Fibroblast of lung (primary cell): ENCODE results near the gene MACROD2. TPM values are rescaled to one million over a fixed set of nuclear protein-coding genes. Genes with fewer than 3 reads are reported as not detected.

Experiments used
- DNase-seq, 2 donors: peaks; one replicate each; pipeline versions ENCODE4 v3.0.0 to v3.0.0-alpha.2; 2010; ENCODE audit warnings: low read depth in 2 of 2
- H2AFZ ChIP-seq: 2 replicates; pipeline ENCODE4 v1.5.1; 2012; ENCODE audit warnings: low read length, control low read depth, inconsistent platforms
- H3K27ac ChIP-seq: 2 replicates; pipeline ENCODE4 v1.5.1; 2011; ENCODE audit warnings: low read length, control low read depth; ENCODE audit not compliant: insufficient read depth
- H3K27me3 ChIP-seq: 2 replicates; pipeline ENCODE4 v1.5.1; 2011; ENCODE audit warnings: mild to moderate bottlenecking, low read length; ENCODE audit not compliant: control insufficient read depth, insufficient read depth
- H3K36me3 ChIP-seq: 2 replicates; pipeline ENCODE4 v1.5.1; 2011; ENCODE audit warnings: low read length; ENCODE audit not compliant: control insufficient read depth, insufficient read depth
- H3K4me1 ChIP-seq: 2 replicates; pipeline ENCODE4 v1.5.1; 2011; ENCODE audit warnings: low read length; ENCODE audit not compliant: control insufficient read depth, insufficient read depth; ENCODE audit errors: extremely low read depth
- H3K4me2 ChIP-seq: 2 replicates; pipeline ENCODE4 v1.5.1; 2011; ENCODE audit warnings: low read length, control low read depth; ENCODE audit not compliant: insufficient read depth; ENCODE audit errors: extremely low read depth
- H3K4me3 ChIP-seq, 4 experiments: fragments of 200-600 bp in 1 of 4; sonication (generic) in 1 of 4; replicated peaks in 1 of 4; 2 replicates each; pipeline ENCODE4 v1.5.1; 2011 to 2016; ENCODE audit warnings: low read length in 4 of 4, low read depth in 3 of 4, mild to moderate bottlenecking in 3 of 4, control low read depth in 2 of 4, inconsistent platforms in 1 of 4, mixed read lengths in 1 of 4; ENCODE audit not compliant: insufficient read depth in 1 of 4; ENCODE audit errors: control extremely low read depth in 1 of 4
- H3K79me2 ChIP-seq: 2 replicates; pipeline ENCODE4 v1.5.1; 2012; ENCODE audit warnings: mild to moderate bottlenecking, low read length, inconsistent platforms; ENCODE audit not compliant: control insufficient read depth, insufficient read depth
- H3K9ac ChIP-seq: 2 replicates; pipeline ENCODE4 v1.5.1; 2011; ENCODE audit warnings: mild to moderate bottlenecking, low read length, control low read depth; ENCODE audit not compliant: insufficient read depth
- H3K9me3 ChIP-seq: 2 replicates; pipeline ENCODE4 v1.5.1; 2012; ENCODE audit warnings: low read depth, low read length; ENCODE audit not compliant: control insufficient read depth, insufficient read depth
- H4K20me1 ChIP-seq: 2 replicates; pipeline ENCODE4 v1.5.1; 2011; ENCODE audit warnings: low read length; ENCODE audit not compliant: control insufficient read depth, insufficient read depth; ENCODE audit errors: extremely low read depth
- CTCF ChIP-seq, 2 donors: IDR thresholded peaks in 1 of 2; conservative IDR thresholded peaks in 1 of 2; 1 replicate in 1 of 2; 2 replicates in 1 of 2; pipeline ENCODE4 v1.5.1; 2011 to 2012; ENCODE audit warnings: low read length in 2 of 2, control low read depth in 1 of 2, inconsistent platforms in 1 of 2, low read depth in 1 of 2, mild to moderate bottlenecking in 1 of 2
- EZH2 ChIP-seq: IDR thresholded peaks from 2 replicates; pipeline ENCODE4 v1.5.1; 2012; ENCODE audit warnings: low read length, control low read depth, mild to moderate bottlenecking; ENCODE audit errors: missing control alignments
- polyA plus RNA-seq, 2 donors: library from polyadenylated mRNA; depleted of rRNA in 1 of 2; stranded (reverse) in 1 of 2; unstranded in 1 of 2; fragments of >200 nt; gene quantifications; 2 replicates each; pipeline ENCODE4 v1.2.1, GENCODE V29; 2011 to 2012; ENCODE audit warnings: missing spikeins in 1 of 2
- total RNA-seq: library from RNA; depleted of rRNA; stranded (reverse); fragments of >200 nt; gene quantifications from 2 replicates; pipeline ENCODE4 v1.2.1, GENCODE V29; 2014

MACROD2 gene
- total and polyA plus RNA-seq, 2 donors (not counting 1 experiment from before 2014, with no cell fraction given): 0.54 to 1.7 TPM

GRCh38 chr20:15556869-15557268, 1561.6 kb downstream of the MACROD2 start:
- Histone ChIP-seq H3K9ac (no peak overlapping the region), H4K20me1 (no peaks in the 10 kb centered on the region), H3K9me3 (no peaks in the 10 kb centered on the region), H3K27me3 (no peaks in the 10 kb centered on the region), H3K4me2 (no peak overlapping the region), H3K27ac (no peak overlapping the region), H3K4me1 (no peaks in the 10 kb centered on the region), H3K4me3 (no peak overlapping the region), H3K79me2 (no peaks in the 10 kb centered on the region), H3K36me3 (no peaks in the 10 kb centered on the region), H2AFZ (no peak overlapping the region)
- no peak for DNase-seq
- TF ChIP-seq EZH2: no peak
- no peak for TF ChIP-seq CTCF (conservative IDR thresholded peaks at IDR 0.05 in 1 of 2, IDR thresholded peaks at IDR 0.05 in 1 of 2; ENCODE audit: low read depth in 1 of 2, low read length in 2 of 2)

GRCh38 chr20:15561070-15561569, 1565.8 kb downstream of the MACROD2 start:
- Histone ChIP-seq H3K4me3 (no peak overlapping the region), H3K27me3 (no peaks in the 10 kb centered on the region), H2AFZ (no peak overlapping the region), H3K36me3 (no peaks in the 10 kb centered on the region), H3K27ac (no peak overlapping the region), H3K4me1 (no peaks in the 10 kb centered on the region), H3K4me2 (no peak overlapping the region), H3K79me2 (no peaks in the 10 kb centered on the region), H3K9ac (no peak overlapping the region), H4K20me1 (no peaks in the 10 kb centered on the region), H3K9me3 (no peaks in the 10 kb centered on the region)
- no peak for DNase-seq
- TF ChIP-seq EZH2 (no peak), CTCF (conservative IDR thresholded peaks at IDR 0.05 in 1 of 2, IDR thresholded peaks at IDR 0.05 in 1 of 2; ENCODE audit: low read depth in 1 of 2, low read length in 2 of 2) (no peak)

GRCh38 chr20:15561707-15562404, 1566.5 kb downstream of the MACROD2 start:
- H3K27me3 ChIP-seq: no peaks in the 10 kb centered on the region
- no peak overlapping the region for H3K4me2 ChIP-seq
- no peak for TF ChIP-seq EZH2
- TF ChIP-seq CTCF (conservative IDR thresholded peaks at IDR 0.05 in 1 of 2, IDR thresholded peaks at IDR 0.05 in 1 of 2; ENCODE audit: low read depth in 1 of 2, low read length in 2 of 2): no peak
- no peaks in the 10 kb centered on the region for H3K79me2 ChIP-seq
- no peak overlapping the region for H3K9ac ChIP-seq
- H3K9me3 ChIP-seq: no peaks in the 10 kb centered on the region
- H2AFZ ChIP-seq: no peak overlapping the region
- H4K20me1 ChIP-seq: no peaks in the 10 kb centered on the region
- H3K27ac ChIP-seq: no peak overlapping the region
- DNase-seq: no peak
- no peak overlapping the region for H3K4me3 ChIP-seq
- H3K4me1 ChIP-seq: no peaks in the 10 kb centered on the region
- H3K36me3 ChIP-seq: no peaks in the 10 kb centered on the region
